HEK293 (cell line): Measurements from ENCODE around the gene C1orf226.

Source experiments
- CTCF ChIA-PET: fragments of 350-600 bp; formaldehyde crosslinking; extraction: SDS; loops from one replicate; lab custom pipeline; 2021; ENCODE audit warnings: antibody characterized with exemption; lab: Yijun Ruan, JAX
- POLR2A ChIA-PET: fragments of 300-600 bp; formaldehyde crosslinking; extraction: SDS; loops from one replicate; lab custom pipeline; 2020; ENCODE audit warnings: antibody characterized with exemption, inconsistent platforms; lab: Yijun Ruan, JAX
- H3K27ac ChIP-seq: fragments of 200-500 bp; sonication (Bioruptor generic); 2 replicates; pipeline ENCODE4 v1.5.1; 2014; ENCODE audit warnings: low read depth, low read length, control low read depth, inconsistent platforms; ENCODE audit errors: extremely low read depth
- H3K36me3 ChIP-seq, 2 experiments: fragments of 200-500 bp in 1 of 2; sonication (Bioruptor generic) in 1 of 2; 1 replicate in 1 of 2; 2 replicates in 1 of 2; pipeline ENCODE4 v1.5.1; 2014 to 2017; ENCODE audit warnings: inconsistent platforms in 2 of 2, low read length in 2 of 2; ENCODE audit not compliant: control insufficient read depth in 2 of 2, insufficient read depth in 1 of 2
- H3K4me1 ChIP-seq: fragments of 200-500 bp; sonication (Bioruptor generic); 2 replicates; pipeline ENCODE4 v1.5.1; 2014; ENCODE audit warnings: mild to moderate bottlenecking, low read length, inconsistent platforms; ENCODE audit not compliant: control insufficient read depth, insufficient read depth
- H3K4me3 ChIP-seq: 2 replicates; pipeline ENCODE4 v1.5.1; 2011; ENCODE audit warnings: low read depth, mild to moderate bottlenecking, control low read depth, low read length, moderate library complexity
- H3K9me3 ChIP-seq: fragments of 200-500 bp; sonication (Bioruptor generic); 2 replicates; pipeline ENCODE4 v1.5.1; 2014; ENCODE audit warnings: low read depth, low read length, inconsistent platforms; ENCODE audit not compliant: control insufficient read depth, insufficient read depth
- KLF1 ChIP-seq: fragments of 450-650 bp; formaldehyde crosslinking; IDR thresholded peaks from 2 replicates; pipeline ENCODE4 v1.5.1; 2016; ENCODE audit warnings: missing biosample characterization, missing genetic modification characterization
- RBAK ChIP-seq: fragments of 450-650 bp; formaldehyde crosslinking; IDR thresholded peaks from 2 replicates; pipeline ENCODE4 v1.5.1; 2016; ENCODE audit warnings: missing biosample characterization, missing genetic modification characterization
- SETDB1 ChIP-seq: IDR thresholded peaks from one replicate; pipeline ENCODE4 v1.6.1; 2017; ENCODE audit warnings: mild to moderate bottlenecking, low read length, moderate library complexity, mixed read lengths; ENCODE audit not compliant: insufficient read length
- YY1 ChIP-seq: fragments of 450-650 bp; formaldehyde crosslinking; IDR thresholded peaks from 2 replicates; pipeline ENCODE4 v1.5.1; 2018; ENCODE audit warnings: missing biosample characterization, missing genetic modification characterization
- YY2 ChIP-seq: fragments of 450-650 bp; formaldehyde crosslinking; IDR thresholded peaks from 2 replicates; pipeline ENCODE4 v1.5.1; 2016; ENCODE audit warnings: missing biosample characterization, missing genetic modification characterization
- ZBTB21 ChIP-seq: fragments of 450-650 bp; formaldehyde crosslinking; IDR thresholded peaks from 2 replicates; pipeline ENCODE4 v1.5.1; 2017; ENCODE audit warnings: missing biosample characterization, missing genetic modification characterization
- ZFP37 ChIP-seq: fragments of 450-650 bp; formaldehyde crosslinking; IDR thresholded peaks from 2 replicates; pipeline ENCODE4 v1.5.1; 2016; ENCODE audit warnings: missing biosample characterization, missing genetic modification characterization
- ZNF23 ChIP-seq: fragments of 450-650 bp; formaldehyde crosslinking; IDR thresholded peaks from 2 replicates; pipeline ENCODE4 v1.5.1; 2016; ENCODE audit warnings: missing biosample characterization, missing genetic modification characterization, borderline replicate concordance
- ZNF239 ChIP-seq: fragments of 450-650 bp; formaldehyde crosslinking; IDR thresholded peaks from 2 replicates; pipeline ENCODE4 v1.5.1; 2016; ENCODE audit warnings: missing biosample characterization, missing genetic modification characterization
- ZNF335 ChIP-seq: fragments of 450-650 bp; formaldehyde crosslinking; conservative IDR thresholded peaks from 2 replicates; pipeline ENCODE4 v1.5.1; 2016; ENCODE audit warnings: missing biosample characterization, missing genetic modification characterization
- ZNF341 ChIP-seq: fragments of 450-650 bp; formaldehyde crosslinking; IDR thresholded peaks from 2 replicates; pipeline ENCODE4; 2016; ENCODE audit warnings: low read depth, missing biosample characterization, missing genetic modification characterization
- ZNF48 ChIP-seq: fragments of 450-650 bp; formaldehyde crosslinking; IDR thresholded peaks from 2 replicates; pipeline ENCODE4 v1.5.1; 2016; ENCODE audit warnings: missing biosample characterization, missing genetic modification characterization
- ZNF623 ChIP-seq: fragments of 450-650 bp; formaldehyde crosslinking; IDR thresholded peaks from 2 replicates; pipeline ENCODE4 v1.5.1; 2016; ENCODE audit warnings: missing biosample characterization, missing genetic modification characterization
- TF ChIP-seq, protein P1 (sequence below): fragments of 450-650 bp; formaldehyde crosslinking; IDR thresholded peaks from 2 replicates; pipeline ENCODE4 v1.5.1; 2017; ENCODE audit warnings: missing biosample characterization, missing genetic modification characterization
- TF ChIP-seq, protein P2 (sequence below): fragments of 450-650 bp; formaldehyde crosslinking; IDR thresholded peaks from 2 replicates; pipeline ENCODE4 v1.5.1; 2017; ENCODE audit warnings: missing biosample characterization, missing genetic modification characterization
- TF ChIP-seq, protein P3 (sequence below): fragments of 450-650 bp; formaldehyde crosslinking; IDR thresholded peaks from 2 replicates; pipeline ENCODE4 v1.5.1; 2017; ENCODE audit warnings: missing biosample characterization, mild to moderate bottlenecking, missing genetic modification characterization, moderate library complexity
- TF ChIP-seq, protein P4 (sequence below): fragments of 450-650 bp; formaldehyde crosslinking; IDR thresholded peaks from 2 replicates; pipeline ENCODE4 v1.5.1; 2016; ENCODE audit warnings: missing biosample characterization, missing genetic modification characterization
- TF ChIP-seq, protein P5 (sequence below): fragments of 450-650 bp; formaldehyde crosslinking; IDR thresholded peaks from 2 replicates; pipeline ENCODE4 v1.5.1; 2016; ENCODE audit warnings: missing biosample characterization, missing genetic modification characterization
- TF ChIP-seq, protein P6 (sequence below): fragments of 450-650 bp; formaldehyde crosslinking; IDR thresholded peaks from 2 replicates; pipeline ENCODE4 v1.5.1; 2016; ENCODE audit warnings: missing biosample characterization, missing genetic modification characterization, borderline replicate concordance
- TF ChIP-seq, protein P7 (sequence below): fragments of 450-650 bp; formaldehyde crosslinking; IDR thresholded peaks from 2 replicates; pipeline ENCODE4 v1.5.1; 2016; ENCODE audit warnings: missing biosample characterization, missing genetic modification characterization

The C1orf226 gene

DNA sequence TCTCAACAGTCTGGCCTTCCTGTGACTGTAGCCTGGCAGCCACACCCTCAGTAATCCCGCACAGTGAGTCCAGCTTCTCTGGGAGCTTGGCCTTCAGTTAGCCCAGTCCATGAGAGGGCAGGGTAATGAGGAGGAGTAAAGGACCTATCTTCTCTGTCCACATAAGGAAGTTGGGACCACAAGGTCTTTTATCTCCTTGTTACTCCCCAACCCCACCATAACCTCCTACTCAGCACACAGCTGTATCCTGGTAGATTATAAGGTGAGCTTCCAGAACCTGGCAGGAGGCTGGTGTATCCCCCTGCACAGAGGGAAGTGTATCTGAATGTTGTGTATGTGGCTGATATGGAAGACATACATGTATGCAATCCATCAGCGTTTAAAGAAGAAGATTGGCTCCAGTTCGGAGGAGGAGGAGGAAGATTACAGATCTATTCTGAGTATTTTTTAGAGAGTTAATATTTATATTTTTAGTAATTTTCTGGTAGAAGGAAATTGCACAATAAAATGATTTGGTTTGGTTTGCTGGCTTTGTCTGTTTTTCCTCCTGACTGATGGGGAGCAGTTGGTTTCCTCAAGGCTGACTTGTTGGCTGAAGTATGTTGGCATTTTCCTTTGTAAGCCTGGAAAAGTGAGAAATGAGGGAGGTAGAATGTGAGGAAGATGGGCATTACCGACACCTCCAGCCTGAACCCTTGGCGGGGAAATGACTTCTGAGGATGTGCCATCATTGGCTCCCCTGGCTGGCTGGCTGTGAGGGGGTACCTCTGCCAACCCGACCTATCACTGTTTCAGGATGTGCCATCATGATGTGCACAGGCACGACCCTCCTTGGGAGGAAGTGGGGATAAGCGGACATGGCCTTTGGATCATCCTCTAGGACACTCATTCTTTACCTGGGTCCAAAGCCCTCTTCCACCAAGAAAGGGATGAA is 5.0 kb downstream of the C1orf226 start (continued):
- TF ChIP-seq, protein P1, sequence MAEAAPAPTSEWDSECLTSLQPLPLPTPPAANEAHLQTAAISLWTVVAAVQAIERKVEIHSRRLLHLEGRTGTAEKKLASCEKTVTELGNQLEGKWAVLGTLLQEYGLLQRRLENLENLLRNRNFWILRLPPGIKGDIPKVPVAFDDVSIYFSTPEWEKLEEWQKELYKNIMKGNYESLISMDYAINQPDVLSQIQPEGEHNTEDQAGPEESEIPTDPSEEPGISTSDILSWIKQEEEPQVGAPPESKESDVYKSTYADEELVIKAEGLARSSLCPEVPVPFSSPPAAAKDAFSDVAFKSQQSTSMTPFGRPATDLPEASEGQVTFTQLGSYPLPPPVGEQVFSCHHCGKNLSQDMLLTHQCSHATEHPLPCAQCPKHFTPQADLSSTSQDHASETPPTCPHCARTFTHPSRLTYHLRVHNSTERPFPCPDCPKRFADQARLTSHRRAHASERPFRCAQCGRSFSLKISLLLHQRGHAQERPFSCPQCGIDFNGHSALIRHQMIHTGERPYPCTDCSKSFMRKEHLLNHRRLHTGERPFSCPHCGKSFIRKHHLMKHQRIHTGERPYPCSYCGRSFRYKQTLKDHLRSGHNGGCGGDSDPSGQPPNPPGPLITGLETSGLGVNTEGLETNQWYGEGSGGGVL (tag by site-specific recombination): no peak
- TF ChIP-seq ZNF23 (no peak), KLF1 (no peak)
- TF ChIP-seq, protein P2, sequence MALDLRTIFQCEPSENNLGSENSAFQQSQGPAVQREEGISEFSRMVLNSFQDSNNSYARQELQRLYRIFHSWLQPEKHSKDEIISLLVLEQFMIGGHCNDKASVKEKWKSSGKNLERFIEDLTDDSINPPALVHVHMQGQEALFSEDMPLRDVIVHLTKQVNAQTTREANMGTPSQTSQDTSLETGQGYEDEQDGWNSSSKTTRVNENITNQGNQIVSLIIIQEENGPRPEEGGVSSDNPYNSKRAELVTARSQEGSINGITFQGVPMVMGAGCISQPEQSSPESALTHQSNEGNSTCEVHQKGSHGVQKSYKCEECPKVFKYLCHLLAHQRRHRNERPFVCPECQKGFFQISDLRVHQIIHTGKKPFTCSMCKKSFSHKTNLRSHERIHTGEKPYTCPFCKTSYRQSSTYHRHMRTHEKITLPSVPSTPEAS (tag by site-specific recombination): no peak
- TF ChIP-seq, protein P3, sequence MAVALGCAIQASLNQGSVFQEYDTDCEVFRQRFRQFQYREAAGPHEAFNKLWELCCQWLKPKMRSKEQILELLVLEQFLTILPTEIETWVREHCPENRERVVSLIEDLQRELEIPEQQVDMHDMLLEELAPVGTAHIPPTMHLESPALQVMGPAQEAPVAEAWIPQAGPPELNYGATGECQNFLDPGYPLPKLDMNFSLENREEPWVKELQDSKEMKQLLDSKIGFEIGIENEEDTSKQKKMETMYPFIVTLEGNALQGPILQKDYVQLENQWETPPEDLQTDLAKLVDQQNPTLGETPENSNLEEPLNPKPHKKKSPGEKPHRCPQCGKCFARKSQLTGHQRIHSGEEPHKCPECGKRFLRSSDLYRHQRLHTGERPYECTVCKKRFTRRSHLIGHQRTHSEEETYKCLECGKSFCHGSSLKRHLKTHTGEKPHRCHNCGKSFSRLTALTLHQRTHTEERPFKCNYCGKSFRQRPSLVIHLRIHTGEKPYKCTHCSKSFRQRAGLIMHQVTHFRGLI (tag by site-specific recombination): no peak
- TF ChIP-seq, protein P4, sequence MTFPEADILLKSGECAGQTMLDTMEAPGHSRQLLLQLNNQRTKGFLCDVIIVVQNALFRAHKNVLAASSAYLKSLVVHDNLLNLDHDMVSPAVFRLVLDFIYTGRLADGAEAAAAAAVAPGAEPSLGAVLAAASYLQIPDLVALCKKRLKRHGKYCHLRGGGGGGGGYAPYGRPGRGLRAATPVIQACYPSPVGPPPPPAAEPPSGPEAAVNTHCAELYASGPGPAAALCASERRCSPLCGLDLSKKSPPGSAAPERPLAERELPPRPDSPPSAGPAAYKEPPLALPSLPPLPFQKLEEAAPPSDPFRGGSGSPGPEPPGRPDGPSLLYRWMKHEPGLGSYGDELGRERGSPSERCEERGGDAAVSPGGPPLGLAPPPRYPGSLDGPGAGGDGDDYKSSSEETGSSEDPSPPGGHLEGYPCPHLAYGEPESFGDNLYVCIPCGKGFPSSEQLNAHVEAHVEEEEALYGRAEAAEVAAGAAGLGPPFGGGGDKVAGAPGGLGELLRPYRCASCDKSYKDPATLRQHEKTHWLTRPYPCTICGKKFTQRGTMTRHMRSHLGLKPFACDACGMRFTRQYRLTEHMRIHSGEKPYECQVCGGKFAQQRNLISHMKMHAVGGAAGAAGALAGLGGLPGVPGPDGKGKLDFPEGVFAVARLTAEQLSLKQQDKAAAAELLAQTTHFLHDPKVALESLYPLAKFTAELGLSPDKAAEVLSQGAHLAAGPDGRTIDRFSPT (tag by site-specific recombination): no peak

DNA sequence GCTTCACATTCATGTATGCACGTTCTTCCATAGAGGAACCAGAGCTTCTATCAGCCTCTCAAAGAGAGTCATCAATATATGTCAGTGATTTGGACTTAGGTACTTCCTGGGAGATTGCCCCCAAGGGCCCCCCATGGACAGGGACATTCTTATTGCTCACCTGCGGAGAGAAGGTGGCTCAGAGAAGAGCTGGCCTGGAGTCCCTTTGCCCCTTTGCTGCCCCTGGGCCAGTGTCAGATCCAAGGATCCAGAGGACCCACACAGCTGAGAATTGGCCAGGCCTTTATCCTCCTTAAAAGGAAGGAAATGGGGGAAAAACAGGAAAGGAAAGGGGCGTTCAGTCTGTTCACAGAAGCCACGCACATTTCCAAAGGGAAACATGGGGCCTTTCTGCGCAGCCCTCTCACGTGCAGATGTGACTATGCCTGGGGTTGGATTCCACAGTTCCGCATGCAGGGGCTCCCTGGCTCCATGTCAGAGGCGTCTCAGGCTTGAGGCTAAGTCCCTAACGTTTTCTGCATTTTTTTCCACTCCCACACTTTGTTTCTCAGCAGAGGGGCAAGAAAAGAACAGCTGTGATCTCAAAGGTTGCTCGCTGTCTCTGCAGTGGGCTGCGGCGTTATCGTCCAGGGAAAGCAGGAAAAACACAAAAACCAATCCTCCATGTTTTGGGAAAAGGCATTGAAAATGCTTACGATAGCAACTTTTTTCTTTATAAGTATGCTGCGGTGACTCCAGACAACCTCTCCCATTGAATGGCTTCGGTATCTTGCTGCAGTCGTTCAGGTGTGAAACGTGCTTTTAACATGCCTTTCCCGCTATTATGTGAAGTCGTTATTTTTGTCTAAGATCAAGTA is 5.9 kb downstream of the C1orf226 start:
- no peaks in the 10 kb centered on the region for H3K9me3 ChIP-seq
- H3K4me1 ChIP-seq: no peaks in the 10 kb centered on the region
- peaks cover 0 to 12% of the 10 kb centered on the region in 2 experiments; a peak in 1 of 3 replicates for H3K36me3 ChIP-seq
- CTCF ChIA-PET: no interaction called here
- POLR2A ChIA-PET: no interaction called here
- no peak overlapping the region for H3K27ac ChIP-seq
- no peak overlapping the region for H3K4me3 ChIP-seq
- TF ChIP-seq, protein P2 (tag by site-specific recombination): no peak
- TF ChIP-seq RBAK (tag by site-specific recombination): no peak
- no peak for TF ChIP-seq ZNF48
- no peak for TF ChIP-seq ZFP37 (tag by site-specific recombination)
- no peak for TF ChIP-seq ZNF239 (tag by site-specific recombination)
- TF ChIP-seq, protein P5, sequence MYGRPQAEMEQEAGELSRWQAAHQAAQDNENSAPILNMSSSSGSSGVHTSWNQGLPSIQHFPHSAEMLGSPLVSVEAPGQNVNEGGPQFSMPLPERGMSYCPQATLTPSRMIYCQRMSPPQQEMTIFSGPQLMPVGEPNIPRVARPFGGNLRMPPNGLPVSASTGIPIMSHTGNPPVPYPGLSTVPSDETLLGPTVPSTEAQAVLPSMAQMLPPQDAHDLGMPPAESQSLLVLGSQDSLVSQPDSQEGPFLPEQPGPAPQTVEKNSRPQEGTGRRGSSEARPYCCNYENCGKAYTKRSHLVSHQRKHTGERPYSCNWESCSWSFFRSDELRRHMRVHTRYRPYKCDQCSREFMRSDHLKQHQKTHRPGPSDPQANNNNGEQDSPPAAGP (tag by site-specific recombination): no peak
- TF ChIP-seq, protein P6, sequence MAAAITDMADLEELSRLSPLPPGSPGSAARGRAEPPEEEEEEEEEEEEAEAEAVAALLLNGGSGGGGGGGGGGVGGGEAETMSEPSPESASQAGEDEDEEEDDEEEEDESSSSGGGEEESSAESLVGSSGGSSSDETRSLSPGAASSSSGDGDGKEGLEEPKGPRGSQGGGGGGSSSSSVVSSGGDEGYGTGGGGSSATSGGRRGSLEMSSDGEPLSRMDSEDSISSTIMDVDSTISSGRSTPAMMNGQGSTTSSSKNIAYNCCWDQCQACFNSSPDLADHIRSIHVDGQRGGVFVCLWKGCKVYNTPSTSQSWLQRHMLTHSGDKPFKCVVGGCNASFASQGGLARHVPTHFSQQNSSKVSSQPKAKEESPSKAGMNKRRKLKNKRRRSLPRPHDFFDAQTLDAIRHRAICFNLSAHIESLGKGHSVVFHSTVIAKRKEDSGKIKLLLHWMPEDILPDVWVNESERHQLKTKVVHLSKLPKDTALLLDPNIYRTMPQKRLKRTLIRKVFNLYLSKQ: no peak
- no peak for TF ChIP-seq YY1 (tag by site-specific recombination)
- TF ChIP-seq, protein P7, sequence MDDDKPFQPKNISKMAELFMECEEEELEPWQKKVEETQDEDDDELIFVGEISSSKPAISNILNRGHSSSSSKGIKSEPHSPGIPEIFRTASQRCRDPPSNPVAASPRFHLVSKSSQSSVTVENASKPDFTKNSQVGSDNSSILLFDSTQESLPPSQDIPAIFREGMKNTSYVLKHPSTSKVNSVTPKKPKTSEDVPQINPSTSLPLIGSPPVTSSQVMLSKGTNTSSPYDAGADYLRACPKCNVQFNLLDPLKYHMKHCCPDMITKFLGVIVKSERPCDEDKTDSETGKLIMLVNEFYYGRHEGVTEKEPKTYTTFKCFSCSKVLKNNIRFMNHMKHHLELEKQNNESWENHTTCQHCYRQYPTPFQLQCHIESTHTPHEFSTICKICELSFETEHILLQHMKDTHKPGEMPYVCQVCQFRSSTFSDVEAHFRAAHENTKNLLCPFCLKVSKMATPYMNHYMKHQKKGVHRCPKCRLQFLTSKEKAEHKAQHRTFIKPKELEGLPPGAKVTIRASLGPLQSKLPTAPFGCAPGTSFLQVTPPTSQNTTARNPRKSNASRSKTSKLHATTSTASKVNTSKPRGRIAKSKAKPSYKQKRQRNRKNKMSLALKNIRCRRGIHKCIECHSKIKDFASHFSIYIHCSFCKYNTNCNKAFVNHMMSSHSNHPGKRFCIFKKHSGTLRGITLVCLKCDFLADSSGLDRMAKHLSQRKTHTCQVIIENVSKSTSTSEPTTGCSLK (tag by site-specific recombination): no peak
- no peak for TF ChIP-seq SETDB1
- TF ChIP-seq ZBTB21 (tag by site-specific recombination): no peak
- TF ChIP-seq ZNF335 (tag by site-specific recombination): no peak
- no peak for TF ChIP-seq ZNF623
- TF ChIP-seq ZNF341 (tag by site-specific recombination): no peak
- TF ChIP-seq YY2 (tag by site-specific recombination): no peak
